Stimulated activated CD8-positive, alpha-beta memory T cell treated with anti-CD3 and anti-CD28 coated beads, Interleukin-15, amount 100 ng/mL, for 4 hours (primary cell): Measurements from ENCODE around the gene MAOB.
A peak's percentile ranks its signal among the peaks of the same experiment; 100 is the strongest.
"Not testable (repeated sequence)": the region's sequence is repeated elsewhere in the genome, so short reads cannot be mapped to it uniquely, and the experiment has no call there.

ENCODE experiments used
- DNase-seq, 2 donors: peaks; one replicate each; pipeline ENCODE4 v3.0.0-alpha.2; 2020; ENCODE audit warnings: low read depth in 2 of 2

The MAOB gene

DNA sequence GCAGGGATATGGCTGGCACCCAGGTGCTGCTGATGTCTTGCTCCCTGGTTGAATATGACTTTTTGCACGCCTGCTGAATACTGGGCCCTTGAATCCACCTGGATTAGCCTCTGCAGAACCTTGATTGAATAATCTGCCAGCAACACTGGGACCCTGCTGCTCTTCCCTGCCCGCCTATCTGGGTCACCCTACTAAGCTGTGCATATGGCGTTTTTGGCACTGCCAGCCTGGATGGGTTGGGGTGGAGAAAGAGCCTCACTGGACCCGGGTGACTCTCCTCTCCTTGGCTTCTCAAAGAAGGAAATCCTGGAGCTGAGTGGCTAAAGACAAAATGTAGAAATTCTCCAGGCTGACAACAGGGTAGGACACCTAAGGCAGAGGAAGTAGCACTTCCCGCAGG, 126.2 kb downstream of the MAOB start:
- no peak for DNase-seq

DNA sequence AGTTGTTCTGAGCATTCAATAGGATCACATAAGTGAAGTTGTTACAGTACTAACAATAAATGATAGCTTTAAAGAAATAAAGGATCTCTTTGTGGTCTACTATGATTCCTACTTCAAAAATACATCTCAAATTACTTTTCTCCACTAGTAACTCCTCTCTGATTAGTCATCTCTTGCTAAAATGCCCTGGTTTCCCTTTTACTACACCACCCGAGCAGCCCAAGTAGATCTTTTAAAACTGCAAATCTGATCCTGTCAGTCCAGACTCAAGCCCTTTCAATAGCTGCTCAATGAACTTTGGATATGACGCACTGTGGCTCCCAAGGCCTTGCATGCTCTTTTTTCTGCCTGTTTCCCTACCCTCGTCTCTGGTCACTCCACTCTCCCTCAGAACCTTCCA, 128.6 kb downstream of the MAOB start:
- DNase-seq = no peak

DNA sequence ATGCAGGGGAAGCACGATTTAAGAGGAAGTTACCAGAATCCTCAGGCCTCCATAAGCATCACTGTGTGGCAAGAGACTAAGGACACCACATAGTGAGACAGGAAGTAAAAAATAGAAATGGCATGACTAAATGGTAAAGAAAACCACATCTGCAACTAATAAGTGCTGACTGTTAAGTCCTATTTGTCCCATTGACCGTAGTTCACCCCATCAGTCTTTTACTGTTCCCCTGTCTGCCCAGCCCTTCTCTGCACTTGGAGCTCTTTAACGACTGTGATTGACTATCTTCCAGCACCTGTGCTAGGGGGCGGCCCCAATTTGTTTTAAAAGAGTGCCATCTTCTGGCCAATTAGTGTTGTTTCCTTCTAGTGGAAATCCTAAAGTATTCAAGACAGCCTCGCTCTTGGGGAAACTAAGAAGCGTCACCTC, 132.0 kb downstream of the MAOB start:
- peak in 1 of 2 donors; percentile 6 for DNase-seq

DNA sequence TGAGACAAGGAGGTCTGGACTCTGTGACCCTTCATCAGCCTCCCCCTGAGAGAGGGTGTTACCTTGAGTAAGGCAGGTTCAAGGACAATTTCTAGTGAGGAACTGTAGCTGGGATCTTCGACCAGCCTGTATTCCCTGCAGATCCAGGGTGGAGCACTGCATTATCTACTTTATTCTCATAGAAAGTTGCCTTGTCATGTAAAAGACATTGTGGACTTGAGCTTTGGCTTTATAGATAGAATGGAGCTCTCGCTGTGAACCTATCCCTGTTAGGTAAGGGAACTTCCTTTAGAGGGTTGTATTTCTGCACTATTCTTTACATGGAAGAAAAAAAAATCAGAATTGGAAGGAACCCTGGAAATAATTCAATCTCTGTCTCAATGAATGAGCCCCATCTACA, 134.8 kb downstream of the MAOB start:
- no peak for DNase-seq

DNA sequence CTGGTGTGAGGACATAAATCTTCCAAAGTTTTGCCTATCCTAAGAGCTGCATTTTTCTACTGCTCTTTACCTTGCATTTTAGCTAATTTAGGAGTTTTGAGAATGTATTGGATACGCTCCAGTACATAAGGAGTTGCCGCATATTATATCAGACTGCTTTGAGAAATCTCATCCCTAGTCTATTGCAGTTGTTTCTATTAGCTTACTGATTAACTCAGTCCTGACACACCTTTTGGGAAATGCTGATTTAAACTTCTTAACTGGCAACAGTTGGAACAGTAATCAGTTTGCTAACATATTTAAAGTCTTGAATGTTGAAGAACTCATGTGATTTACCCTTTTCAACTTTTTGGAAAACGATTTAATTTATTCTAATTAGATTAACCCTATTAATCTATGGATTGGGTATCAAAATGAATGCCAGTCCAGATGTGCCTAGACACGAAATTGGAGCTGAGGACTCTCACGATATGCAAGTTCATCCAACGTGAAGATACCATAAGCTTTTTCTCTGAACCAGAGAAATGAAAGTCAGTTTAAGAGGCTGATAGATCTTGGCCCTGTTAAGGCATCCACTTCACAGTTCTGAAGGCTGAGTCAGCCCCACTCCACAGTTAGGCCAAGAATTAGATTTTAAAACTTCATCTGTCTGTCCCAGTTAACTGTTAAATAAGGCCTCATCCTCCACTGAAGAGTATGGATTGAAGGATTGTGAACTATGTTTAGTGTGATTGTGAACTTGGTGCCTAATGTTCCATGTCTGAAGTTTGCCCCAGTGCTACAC, 136.1 kb downstream of the MAOB start:
- DNase-seq = no peak

DNA sequence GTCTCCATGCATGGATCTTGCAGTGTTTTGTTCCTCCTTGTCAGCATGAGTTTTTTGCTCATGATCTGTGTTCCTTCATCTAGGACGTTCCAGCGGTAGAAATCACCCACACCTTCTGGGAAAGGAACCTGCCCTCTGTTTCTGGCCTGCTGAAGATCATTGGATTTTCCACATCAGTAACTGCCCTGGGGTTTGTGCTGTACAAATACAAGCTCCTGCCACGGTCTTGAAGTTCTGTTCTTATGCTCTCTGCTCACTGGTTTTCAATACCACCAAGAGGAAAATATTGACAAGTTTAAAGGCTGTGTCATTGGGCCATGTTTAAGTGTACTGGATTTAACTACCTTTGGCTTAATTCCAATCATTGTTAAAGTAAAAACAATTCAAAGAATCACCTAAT, 138.0 kb downstream of the MAOB start:
- DNase-seq = no peak

DNA sequence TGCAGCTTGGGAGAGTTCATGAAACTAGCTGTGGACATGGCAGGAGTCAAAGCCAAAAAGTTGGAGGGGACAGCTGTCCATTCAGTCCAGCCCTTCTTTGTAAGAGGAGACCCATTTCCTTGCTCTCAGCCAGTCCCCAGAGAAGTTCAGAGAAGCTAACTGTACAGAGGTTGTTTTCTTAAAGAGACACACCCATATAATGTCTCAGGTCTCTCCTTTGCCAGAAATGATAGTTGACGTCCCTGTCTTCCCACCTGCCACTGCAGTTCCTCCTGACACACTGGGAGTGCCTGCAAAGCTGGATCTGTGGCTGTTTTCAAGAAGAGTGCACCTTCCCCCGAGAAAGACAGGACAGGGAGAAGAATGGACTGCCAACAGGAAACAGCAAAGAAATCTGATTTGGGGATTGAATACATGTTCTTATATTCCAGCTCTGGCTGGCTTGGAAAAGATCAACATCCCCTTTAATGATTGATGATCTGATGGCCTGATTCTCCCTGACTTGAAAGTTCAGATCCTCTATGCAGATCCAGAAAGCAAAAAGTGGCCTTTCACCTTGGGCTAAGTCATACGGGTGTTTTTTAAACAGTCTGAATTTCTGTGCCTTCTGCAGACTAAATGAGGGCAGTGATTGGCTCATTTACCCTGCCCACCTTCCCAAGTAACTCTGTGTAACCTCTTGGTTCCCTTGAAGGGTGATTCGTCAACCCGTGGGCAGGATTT, 139.0 kb downstream of the MAOB start:
- DNase-seq = no peak

DNA sequence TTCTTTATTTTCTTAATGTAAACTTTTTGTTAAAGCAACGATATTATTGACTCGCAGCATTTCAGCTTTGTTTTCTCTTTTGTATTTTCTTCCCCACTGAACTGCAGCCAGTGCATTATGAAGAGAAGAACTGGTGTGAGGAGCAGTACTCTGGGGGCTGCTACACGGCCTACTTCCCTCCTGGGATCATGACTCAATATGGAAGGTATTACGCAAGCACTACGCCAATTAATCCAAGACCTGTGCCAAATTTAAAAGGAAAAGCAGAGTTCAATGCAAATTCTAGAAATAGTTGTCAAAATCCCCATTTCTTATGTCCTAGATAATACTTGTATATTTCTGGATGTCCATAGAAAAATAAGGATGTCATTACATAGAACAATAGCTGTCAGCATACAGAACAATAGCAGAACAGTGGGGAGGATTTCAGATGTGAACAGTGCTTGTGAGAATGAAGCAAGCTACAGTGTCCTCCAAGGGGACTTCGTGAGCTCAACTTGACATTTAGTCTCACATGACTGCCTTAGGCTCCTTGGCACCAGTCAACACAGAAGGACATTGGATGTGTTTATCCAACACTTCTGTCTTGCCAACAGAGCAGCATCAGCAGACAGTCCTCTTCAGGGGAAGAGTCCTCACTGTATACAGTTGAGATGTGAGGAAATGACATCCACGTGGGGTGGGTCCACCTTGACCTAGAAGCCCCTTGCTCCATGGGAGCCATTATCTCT, 140.2 kb downstream of the MAOB start:
- DNase-seq = no peak

DNA sequence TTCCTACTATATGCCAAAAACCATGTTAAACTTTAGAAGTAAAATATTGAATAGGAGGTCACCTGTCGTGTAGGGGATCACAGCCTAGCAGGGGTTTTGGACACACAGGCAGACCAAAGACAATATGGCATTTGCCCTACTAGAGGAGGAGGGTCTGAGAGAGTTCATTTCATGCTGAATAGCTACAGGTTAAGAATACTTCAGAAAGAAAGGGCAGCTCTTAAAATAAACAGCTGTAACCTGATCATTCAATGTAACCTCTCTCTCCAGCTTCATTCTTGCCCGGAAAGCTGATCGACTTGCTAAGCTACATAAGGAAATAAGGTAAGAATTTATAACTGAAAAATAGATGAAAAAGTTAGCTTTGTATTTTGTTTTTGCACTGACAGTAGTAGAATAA, 146.3 kb downstream of the MAOB start:
- DNase-seq = no peak

DNA sequence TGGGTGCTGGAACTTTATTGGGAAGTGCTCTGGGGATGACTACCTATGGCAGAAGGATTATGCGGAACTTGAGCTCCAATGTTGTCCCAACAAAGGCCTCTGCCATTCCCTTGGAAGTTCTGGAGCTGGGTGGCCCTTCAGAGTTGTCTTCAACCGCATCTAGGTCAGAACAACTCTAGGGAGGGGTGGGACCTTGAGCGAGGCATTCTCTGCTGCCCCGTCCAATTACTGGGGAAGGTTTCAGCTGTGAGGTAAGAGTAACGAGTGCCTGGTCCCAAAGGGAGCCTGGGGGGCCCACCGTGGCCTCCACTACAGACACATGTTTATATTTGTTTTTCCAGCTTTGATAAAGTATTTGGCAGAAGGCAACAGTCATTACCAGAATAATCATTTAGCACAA, 146.7 kb downstream of the MAOB start:
- DNase-seq = no peak

DNA sequence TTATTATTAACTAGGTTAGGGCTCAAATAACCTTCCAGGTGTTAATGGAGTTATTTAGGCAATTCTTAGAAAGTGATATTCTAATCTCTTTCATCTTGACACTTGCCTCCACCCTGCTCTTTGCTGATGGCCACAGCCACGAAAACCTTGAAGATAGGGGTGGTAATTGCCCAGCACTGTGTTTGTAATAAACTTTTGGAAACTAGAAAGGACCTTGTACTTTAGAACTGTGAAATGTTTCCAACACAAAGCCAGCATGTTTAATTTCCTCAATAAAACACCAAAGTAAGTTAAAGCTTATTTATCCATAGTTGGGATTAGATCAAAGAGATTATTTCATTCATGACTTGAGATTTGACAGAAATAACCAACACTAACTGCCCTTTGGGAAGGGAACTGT, 147.8 kb downstream of the MAOB start:
- no peak for DNase-seq

DNA sequence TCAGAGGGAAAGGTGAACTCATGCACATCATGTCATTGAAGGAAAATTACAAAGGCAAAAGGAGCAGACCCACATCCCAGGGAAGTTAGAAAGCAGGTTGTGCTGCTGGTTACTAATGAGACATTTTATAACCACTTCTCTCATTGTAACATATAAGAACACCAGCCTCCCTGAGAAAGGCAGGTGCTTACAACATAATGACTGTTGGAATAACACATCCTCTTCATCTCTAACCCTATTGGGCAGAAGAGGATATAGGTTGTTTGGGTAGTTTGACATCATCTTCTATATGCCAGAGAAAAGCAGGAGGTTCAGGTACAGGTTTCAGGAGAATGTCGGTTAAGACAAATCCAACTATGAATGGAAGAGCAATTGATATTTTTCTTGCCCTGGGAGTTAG, 148.6 kb downstream of the MAOB start:
- no peak for DNase-seq

DNA sequence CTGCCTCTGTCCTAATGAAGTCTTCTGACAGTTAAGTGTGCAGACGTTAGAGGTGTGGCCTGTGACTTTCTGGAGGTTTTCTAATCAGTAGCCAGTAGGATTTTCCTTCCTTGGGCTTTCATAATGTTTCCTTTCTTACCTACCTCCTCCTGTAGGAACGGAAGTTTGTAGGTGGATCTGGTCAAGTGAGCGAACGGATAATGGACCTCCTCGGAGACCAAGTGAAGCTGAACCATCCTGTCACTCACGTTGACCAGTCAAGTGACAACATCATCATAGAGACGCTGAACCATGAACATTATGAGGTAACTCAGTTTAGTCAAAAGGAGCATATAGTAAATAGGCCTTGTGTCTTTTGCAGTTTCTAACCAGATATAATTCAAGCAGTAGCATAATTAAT, 151.2 kb downstream of the MAOB start:
- no peak for DNase-seq

DNA sequence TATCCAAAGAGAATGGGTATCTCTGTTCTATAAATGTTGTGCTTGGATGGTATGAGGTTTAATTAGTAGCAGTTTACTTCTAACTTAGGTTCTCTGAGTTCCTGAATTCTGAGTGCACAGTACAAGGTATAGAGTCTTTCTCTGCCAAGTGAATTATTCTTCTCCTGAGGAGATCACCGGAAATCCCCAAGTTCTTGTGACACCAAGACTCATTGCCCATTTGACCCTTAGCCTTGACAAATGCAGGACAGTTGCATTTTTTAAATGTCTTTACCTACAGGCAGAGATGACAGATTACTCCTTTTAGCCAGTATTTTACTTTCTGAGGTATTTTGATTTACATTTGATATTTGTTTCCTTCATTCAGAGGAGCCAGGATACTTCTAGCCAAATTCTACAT, 153.3 kb downstream of the MAOB start:
- DNase-seq = no peak

DNA sequence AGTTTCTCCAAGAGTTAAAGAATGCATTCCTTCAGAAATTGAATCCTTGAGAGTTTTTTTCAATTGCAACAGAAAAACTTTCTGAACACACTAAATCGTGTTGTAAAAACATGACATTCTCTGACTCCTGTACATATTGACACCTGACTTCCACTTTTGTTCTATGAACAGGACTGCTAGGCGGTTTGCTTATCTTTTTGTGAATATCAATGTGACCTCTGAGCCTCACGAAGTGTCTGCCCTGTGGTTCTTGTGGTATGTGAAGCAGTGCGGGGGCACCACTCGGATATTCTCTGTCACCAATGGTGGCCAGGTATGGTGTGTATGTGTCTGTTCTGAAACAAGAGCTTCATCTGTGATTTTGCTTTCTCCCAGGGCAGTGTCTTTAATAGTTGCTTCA, 154.2 kb downstream of the MAOB start:
- DNase-seq = no peak

DNA sequence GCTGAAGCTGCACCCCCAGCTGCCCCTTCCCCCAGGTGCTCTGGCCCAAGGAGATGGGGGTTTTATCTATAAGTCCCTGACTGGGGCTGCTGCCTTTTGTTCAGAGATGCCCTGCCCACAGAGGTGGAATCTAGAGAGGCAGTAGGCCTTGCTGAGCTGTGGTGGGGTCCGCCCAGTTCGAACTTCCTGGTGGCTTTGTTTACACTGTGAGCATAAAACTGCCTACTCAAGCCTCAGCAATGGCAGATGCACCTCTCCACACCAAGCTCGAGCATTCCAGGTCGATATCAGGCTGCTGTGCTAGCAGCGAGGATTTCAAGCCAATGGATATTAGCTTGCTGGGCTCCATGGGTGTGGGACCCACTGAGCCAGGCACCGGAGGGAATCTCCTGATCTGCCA, 155.0 kb downstream of the MAOB start:
- not testable (repeated sequence) for DNase-seq

DNA sequence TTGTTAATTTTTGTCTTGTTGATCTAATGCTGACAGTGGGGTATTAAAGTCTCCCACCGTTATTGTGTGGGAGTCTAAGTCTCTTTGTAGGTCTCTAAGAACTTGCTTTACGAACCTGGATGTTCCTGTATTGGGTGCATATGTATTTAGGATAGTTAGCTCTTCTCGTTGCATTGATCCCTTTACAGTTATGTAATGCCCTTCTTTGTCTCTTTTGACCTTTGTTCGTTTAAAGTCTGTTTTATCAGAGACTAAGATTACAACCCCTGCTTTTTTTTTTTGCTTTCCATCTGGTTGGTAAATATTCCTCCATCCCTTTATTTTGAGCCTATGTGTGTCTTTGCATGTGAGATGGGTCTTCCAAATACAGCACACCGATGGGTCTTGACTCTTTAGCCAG, 157.0 kb downstream of the MAOB start:
- not testable (repeated sequence) for DNase-seq

DNA sequence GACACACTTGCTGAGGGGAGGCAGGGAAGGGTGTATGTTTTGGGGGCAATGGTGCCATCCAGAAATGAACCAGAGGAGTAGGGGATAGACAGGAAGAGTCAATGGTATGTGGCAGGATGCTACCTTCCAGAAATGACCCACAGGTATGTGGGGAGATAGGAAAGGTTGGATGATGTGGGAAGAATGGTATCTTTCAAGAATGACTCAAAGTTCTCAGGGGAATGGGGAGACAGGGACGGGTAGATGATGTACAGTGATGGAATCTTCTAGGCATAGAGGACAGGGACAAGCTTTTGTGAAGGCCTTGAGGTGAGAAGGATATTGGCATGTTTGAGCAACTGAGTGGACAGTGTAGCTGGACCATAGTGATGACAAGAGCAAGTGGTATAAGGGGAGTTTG, 161.3 kb downstream of the MAOB start:
- DNase-seq = no peak

DNA sequence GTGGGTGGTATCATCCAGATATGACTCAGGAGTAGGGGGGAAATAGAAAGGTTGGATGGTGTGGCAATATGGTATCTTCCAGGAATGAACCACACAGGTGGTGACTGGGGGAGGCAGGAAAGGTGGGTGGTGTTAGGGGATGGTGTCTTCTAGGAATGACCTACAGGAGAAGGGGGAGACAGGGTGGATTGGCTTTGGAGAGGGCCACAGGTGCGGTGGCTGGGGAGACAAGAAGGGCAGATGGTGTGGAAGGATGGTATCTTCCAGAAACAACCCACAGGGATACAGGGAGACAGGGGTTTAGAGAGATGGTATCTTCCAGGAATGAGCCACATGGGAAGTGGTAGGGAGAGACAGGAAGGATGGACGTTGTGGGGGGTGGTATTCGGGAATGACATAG, 162.2 kb downstream of the MAOB start:
- no peak for DNase-seq

DNA sequence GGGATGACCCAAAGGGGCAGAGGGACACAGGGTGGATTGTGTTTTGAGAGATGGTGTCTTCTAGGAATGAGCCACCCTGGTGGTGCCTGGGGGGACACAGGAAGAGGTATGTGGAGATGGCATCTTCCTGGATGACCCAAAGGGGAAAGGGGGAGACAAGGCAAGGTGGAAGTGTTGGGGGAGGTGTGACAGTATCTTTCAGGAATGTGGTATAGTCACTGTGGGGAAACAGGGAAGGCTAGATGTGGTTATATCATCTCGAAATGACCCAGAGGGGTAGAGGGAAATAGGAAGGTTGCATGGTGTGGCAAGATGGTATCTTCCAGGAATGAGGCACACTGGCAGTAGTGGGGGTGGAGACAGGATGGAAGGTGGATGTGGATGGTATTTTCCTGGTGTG, 163.3 kb downstream of the MAOB start:
- no peak for DNase-seq

DNA sequence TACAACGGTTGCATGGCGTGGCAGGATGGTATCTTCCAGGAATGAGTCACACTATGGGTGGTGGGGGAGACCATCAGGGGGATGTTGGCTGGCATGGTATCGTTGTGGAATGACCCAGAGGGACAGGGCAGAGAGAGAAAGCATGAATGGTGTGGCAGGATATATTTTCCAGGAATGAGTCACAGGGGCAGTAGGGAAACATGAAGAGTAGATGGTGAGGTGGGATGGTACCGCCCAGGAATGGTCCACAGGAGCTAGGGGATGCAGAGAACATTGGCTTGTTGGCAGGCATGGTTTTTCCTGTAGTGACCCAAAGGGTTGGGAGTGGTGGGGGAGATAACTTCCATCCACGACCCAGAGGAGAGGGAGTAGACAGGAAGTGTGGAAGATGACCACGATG, 163.7 kb downstream of the MAOB start:
- DNase-seq = no peak

DNA sequence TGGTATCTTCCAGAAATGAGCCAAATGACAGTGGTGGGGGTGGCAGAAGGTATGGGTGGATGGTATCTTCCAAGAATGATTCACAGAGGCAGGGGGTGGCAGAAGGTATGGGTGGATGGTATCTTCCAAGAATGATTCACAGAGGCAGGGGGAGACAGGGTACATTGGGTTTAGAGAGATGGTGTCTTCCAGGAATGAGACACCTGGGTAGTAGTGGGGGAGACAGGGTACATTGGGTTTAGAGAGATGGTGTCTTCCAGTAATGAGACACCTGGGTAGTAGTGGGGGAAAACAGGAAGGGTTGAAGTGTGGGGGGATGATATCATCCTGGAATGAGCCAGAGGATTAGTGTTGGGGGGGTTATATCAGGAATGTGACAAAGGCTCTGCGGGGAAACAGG, 164.2 kb downstream of the MAOB start:
- DNase-seq = no peak

DNA sequence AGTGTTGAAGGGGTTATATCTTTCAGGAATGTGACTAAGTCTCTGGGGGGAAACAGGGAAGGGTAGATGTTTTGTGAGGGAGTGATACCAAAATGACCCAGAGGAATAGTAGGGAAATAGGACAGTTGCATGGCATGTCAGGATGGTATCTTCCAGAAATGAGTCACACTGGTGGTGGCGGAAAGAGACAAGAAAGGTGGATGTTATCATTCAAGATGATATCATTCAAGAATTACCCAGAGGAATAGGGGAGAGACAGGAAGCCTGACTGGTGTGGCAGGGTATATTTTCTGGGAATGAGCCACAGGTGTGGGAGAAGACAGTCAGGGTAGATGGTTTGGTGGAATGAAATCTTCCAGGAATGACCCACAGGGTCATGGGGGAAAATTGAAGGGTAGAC, 165.1 kb downstream of the MAOB start:
- DNase-seq = no peak
